ENCODE measurements around the gene GPANK1. TPM values are rescaled to one million over a fixed set of nuclear protein-coding genes. Genes with fewer than 3 reads are reported as not detected.

GPANK1 gene
- total and polyA plus RNA-seq, 4 donors = 10.9 to 22.8 (median 16.2) TPM

DNA sequence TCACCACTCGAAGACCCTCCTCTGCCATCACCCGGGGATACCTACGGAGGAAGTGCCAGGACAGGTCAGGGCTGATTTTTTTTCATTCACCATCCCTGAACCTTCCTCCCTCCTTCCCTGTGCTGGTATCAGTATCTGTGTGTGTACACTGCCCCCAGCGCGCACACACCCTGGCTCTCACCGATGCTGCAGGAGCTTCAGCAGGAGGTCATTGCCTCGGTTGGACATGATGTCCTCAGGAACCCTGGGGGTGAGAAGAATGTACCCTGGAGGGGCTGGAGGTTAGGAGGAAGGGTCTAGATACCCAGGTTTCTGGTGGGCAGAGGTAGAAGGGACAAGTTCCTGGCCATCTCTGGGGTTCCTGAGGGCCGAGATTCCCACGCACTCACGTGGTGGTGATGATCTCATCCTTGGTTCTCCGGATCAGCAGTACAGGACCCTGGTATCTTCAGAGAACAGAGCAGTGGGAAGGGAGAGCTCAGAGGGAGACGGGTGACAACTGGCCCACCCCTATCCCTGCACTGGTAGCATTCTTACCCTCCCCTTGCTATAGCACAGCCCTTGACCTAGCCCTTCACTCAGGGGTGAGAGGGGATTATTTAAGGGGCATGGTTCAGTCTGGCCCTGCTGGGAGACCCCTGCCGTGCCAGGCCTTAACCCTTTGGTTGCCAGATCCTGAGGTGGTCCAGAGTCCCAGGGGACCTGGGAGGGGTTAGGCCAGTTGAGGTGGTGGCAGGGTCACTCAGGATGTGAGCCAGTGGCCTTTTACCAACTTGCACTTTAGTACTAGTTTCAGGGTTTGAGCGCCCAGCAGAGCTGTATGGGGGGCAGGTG, 23.3 kb upstream of the GPANK1 start:
- ATAC-seq (ENCODE audit: low FRiP score) (no peak), DNase-seq (no peak)
- H3K27me3 ChIP-seq (ENCODE audit: control insufficient read depth in 1 of 2, insufficient read depth in 2 of 2, low read length in 1 of 2) = no peaks in the 10 kb centered on the region
- peaks cover 0 to 6% of the 10 kb centered on the region in 2 donors for H3K36me3 ChIP-seq (ENCODE audit: control insufficient read depth in 1 of 2, insufficient read depth in 2 of 2, low read length in 1 of 2)
- WGBS, 2 donors = 73 to 80% methylated on average over 14 of the region's 14 CpGs
- H3K9me3 ChIP-seq (ENCODE audit: control insufficient read depth, low read length) = no peaks in the 10 kb centered on the region
- no peak overlapping the region for H3K27ac ChIP-seq (ENCODE audit: low read depth in 1 of 2, low read length in 2 of 2)
- H3K4me3 ChIP-seq (ENCODE audit: low read length in 2 of 2) = no peak overlapping the region
- intact Hi-C loops (cut with DNase I) = loop anchor here (10.0 kb wide), 2 partner anchors 147 to 177 kb away; partner anchors contain the start of gene NEU1 (in 1 of the 2)
- no peaks in the 10 kb centered on the region for H3K4me1 ChIP-seq (ENCODE audit: control insufficient read depth in 1 of 2, insufficient read depth in 2 of 2, low read length in 2 of 2)

- 84 to 87% methylated on average over 8 of the region's 8 CpGs for WGBS, 2 donors
- Histone ChIP-seq H3K9me3 (ENCODE audit: control insufficient read depth, low read length) (no peaks in the 10 kb centered on the region), H3K27me3 (ENCODE audit: control insufficient read depth in 1 of 2, insufficient read depth in 2 of 2, low read length in 1 of 2) (no peaks in the 10 kb centered on the region), H3K4me1 (ENCODE audit: control insufficient read depth in 1 of 2, insufficient read depth in 2 of 2, low read length in 2 of 2) (no peaks in the 10 kb centered on the region), H3K27ac (ENCODE audit: low read depth in 1 of 2, low read length in 2 of 2) (no peak overlapping the region), H3K4me3 (ENCODE audit: low read length in 2 of 2) (no peak overlapping the region), H3K36me3 (ENCODE audit: control insufficient read depth in 1 of 2, insufficient read depth in 2 of 2, low read length in 1 of 2) (peaks cover 0 to 6% of the 10 kb centered on the region in 2 donors)
- intact Hi-C loops (cut with DNase I) = loop anchor here (10.0 kb wide), 2 partner anchors 147 to 177 kb away; partner anchors contain the start of gene NEU1 (in 1 of the 2)
- no peak for DNase-seq
- ATAC-seq (ENCODE audit: low FRiP score) = no peak
Observed at GRCh38 chr6:31687321-31687720, 22.5 kb upstream of the GPANK1 start.

DNA sequence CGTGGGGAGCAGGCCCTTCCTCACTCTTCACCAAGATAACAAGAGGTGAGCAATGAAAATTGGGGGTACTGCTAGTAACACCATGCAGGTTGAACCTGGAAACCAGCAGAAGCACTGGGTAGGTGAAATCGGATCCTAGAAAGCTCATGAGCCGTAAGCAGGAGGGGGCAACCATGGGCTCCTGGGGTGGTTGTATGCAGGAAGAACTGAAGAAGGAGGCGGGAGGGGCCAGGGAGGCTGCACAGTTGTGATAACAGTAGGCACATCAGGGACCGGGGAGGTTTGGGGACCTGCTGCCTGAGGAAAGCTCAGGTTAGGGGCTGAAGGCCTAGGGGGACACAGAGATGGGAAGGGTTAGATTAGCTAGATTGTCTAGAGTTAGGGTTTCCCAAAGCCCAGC, 21.7 kb upstream of the GPANK1 start:
- intact Hi-C loops (cut with DNase I) = loop anchor here (10.0 kb wide), 2 partner anchors 148 to 178 kb away; partner anchors contain the start of gene NEU1 (in 1 of the 2)
- DNase-seq = no peak

DNA sequence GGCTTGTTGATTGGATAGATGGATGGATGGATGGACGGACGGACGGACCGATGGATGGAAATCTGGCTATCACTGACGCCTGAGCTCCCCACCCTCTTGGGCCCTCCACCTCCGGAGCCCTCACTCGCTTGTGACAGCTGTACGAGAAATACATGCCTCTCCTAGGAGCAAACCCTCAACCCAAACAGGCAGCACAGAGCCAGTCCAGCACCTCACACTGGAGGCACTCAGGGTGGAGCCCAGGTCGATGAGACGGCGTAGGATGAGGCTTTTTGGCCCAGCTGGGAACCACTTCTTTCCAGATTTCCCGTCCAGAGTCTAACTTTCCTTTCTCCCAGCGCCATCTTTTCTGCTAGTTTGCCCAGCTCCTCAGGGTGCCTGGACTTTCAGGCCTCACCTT, 18.8 kb upstream of the GPANK1 start:
- intact Hi-C loops (cut with DNase I) = loop anchor here (5.0 to 10.0 kb wide), 5 partner anchors 89 to 269 kb away; partner anchors contain the start of genes EHMT2 (in 1 of the 2) and NEU1 (in 1 of the 2)
- 76 to 80% methylated on average over 13 of the region's 13 CpGs for WGBS, 2 donors
- no peak overlapping the region for H3K27ac ChIP-seq (ENCODE audit: low read depth in 1 of 2, low read length in 2 of 2)
- no peaks in the 10 kb centered on the region for H3K4me1 ChIP-seq (ENCODE audit: control insufficient read depth in 1 of 2, insufficient read depth in 2 of 2, low read length in 2 of 2)
- DNase-seq = no peak
- peaks cover 0 to 3% of the 10 kb centered on the region in 2 donors for H3K36me3 ChIP-seq (ENCODE audit: control insufficient read depth in 1 of 2, insufficient read depth in 2 of 2, low read length in 1 of 2)
- no peaks in the 10 kb centered on the region for H3K9me3 ChIP-seq (ENCODE audit: control insufficient read depth, low read length)
- no peak overlapping the region for H3K4me3 ChIP-seq (ENCODE audit: low read length in 2 of 2)
- no peak for ATAC-seq (ENCODE audit: low FRiP score)
- no peaks in the 10 kb centered on the region for H3K27me3 ChIP-seq (ENCODE audit: control insufficient read depth in 1 of 2, insufficient read depth in 2 of 2, low read length in 1 of 2)

More for the DNA sequence above, 21.7 kb upstream of the GPANK1 start:
- 79 to 80% methylated on average over 5 of the region's 5 CpGs for WGBS, 2 donors
- H3K27me3 ChIP-seq (ENCODE audit: control insufficient read depth in 1 of 2, insufficient read depth in 2 of 2, low read length in 1 of 2) = no peaks in the 10 kb centered on the region
- peaks cover 0 to 3% of the 10 kb centered on the region in 2 donors for H3K36me3 ChIP-seq (ENCODE audit: control insufficient read depth in 1 of 2, insufficient read depth in 2 of 2, low read length in 1 of 2)
- no peak overlapping the region for H3K4me3 ChIP-seq (ENCODE audit: low read length in 2 of 2)
- H3K4me1 ChIP-seq (ENCODE audit: control insufficient read depth in 1 of 2, insufficient read depth in 2 of 2, low read length in 2 of 2) = no peaks in the 10 kb centered on the region
- H3K27ac ChIP-seq (ENCODE audit: low read depth in 1 of 2, low read length in 2 of 2) = no peak overlapping the region
- H3K9me3 ChIP-seq (ENCODE audit: control insufficient read depth, low read length) = no peaks in the 10 kb centered on the region
- ATAC-seq (ENCODE audit: low FRiP score) = no peak

- no peaks in the 10 kb centered on the region for H3K27me3 ChIP-seq (ENCODE audit: control insufficient read depth in 1 of 2, insufficient read depth in 2 of 2, low read length in 1 of 2)
- peak; percentile 68 to 85 for DNase-seq
- intact Hi-C loops (cut with DNase I) = loop anchor here (2.0 to 10.0 kb wide), 7 partner anchors 48 to 271 kb away; partner anchors contain the start of genes DDAH2 (in 1 of the 2), EHMT2 (in 1 of the 2) and NEU1 (in 1 of the 2)
- peak overlapping the region in 1 of 2 donors; percentile 56 for H3K4me3 ChIP-seq (ENCODE audit: low read length in 2 of 2)
- H3K9me3 ChIP-seq (ENCODE audit: control insufficient read depth, low read length) = no peaks in the 10 kb centered on the region
- ATAC-seq (ENCODE audit: low FRiP score) = peak; percentile 79
- peaks cover 0 to under 1% of the 10 kb centered on the region in 2 donors for H3K36me3 ChIP-seq (ENCODE audit: control insufficient read depth in 1 of 2, insufficient read depth in 2 of 2, low read length in 1 of 2)
- no peak overlapping the region for H3K27ac ChIP-seq (ENCODE audit: low read depth in 1 of 2, low read length in 2 of 2)
- no peaks in the 10 kb centered on the region for H3K4me1 ChIP-seq (ENCODE audit: control insufficient read depth in 1 of 2, insufficient read depth in 2 of 2, low read length in 2 of 2)
- WGBS, 2 donors = 1% methylated on average over 40 of the region's 40 CpGs
Observed at GRCh38 chr6:31681135-31681671, 16.4 kb upstream of the GPANK1 start.

- Histone ChIP-seq H3K4me1 (ENCODE audit: control insufficient read depth in 1 of 2, insufficient read depth in 2 of 2, low read length in 2 of 2) (no peaks in the 10 kb centered on the region), H3K36me3 (ENCODE audit: control insufficient read depth in 1 of 2, insufficient read depth in 2 of 2, low read length in 1 of 2) (no peaks in the 10 kb centered on the region), H3K27ac (ENCODE audit: low read depth in 1 of 2, low read length in 2 of 2) (no peak within 1 kb of the TSS), H3K4me3 (ENCODE audit: low read length in 2 of 2) (peak within 1 kb of the TSS in 1 of 2 donors; percentile 56), H3K9me3 (ENCODE audit: control insufficient read depth, low read length) (no peaks in the 10 kb centered on the region), H3K27me3 (ENCODE audit: control insufficient read depth in 1 of 2, insufficient read depth in 2 of 2, low read length in 1 of 2) (no peaks in the 10 kb centered on the region)
- intact Hi-C loops (cut with DNase I) = loop anchor here (2.0 to 10.0 kb wide), 7 partner anchors 48 to 272 kb away; partner anchors contain the start of genes DDAH2 (in 1 of the 2), EHMT2 (in 1 of the 2) and NEU1 (in 1 of the 2)
- ATAC-seq (ENCODE audit: low FRiP score) = peak; percentile 94
- 11 to 12% methylated on average over 17 of the region's 17 CpGs for whole genome bisulfite sequencing, 2 donors
- peak; percentile 90 to 93 for DNase-seq
Observed at GRCh38 chr6:31680226-31681134, 15.7 kb upstream of the GPANK1 start, which contains the start of gene LY6G5C. Gene LY6G5C, minus strand, starts transcription at chr6:31681067. Its CDS starts 694 bp downstream, at chr6:31680373.

GRCh38 chr6:31677955-31678354, 13.2 kb upstream of the GPANK1 start:
- WGBS, 2 donors = 73 to 76% methylated on average over 8 of the region's 8 CpGs
- no peaks in the 10 kb centered on the region for H3K4me1 ChIP-seq (ENCODE audit: control insufficient read depth in 1 of 2, insufficient read depth in 2 of 2, low read length in 2 of 2)
- H3K27me3 ChIP-seq (ENCODE audit: control insufficient read depth in 1 of 2, insufficient read depth in 2 of 2, low read length in 1 of 2) = no peaks in the 10 kb centered on the region
- H3K4me3 ChIP-seq (ENCODE audit: low read length in 2 of 2) = no peak overlapping the region
- ATAC-seq (ENCODE audit: low FRiP score) (no peak), DNase-seq (no peak)
- no peak overlapping the region for H3K27ac ChIP-seq (ENCODE audit: low read depth in 1 of 2, low read length in 2 of 2)
- no peaks in the 10 kb centered on the region for H3K36me3 ChIP-seq (ENCODE audit: control insufficient read depth in 1 of 2, insufficient read depth in 2 of 2, low read length in 1 of 2)
- intact Hi-C loops (cut with DNase I) = no loop called here
- H3K9me3 ChIP-seq (ENCODE audit: control insufficient read depth, low read length) = no peaks in the 10 kb centered on the region

GRCh38 chr6:31676904-31677303, 12.1 kb upstream of the GPANK1 start:
- DNase-seq (no peak), ATAC-seq (ENCODE audit: low FRiP score) (no peak)
- Histone ChIP-seq H3K4me1 (ENCODE audit: control insufficient read depth in 1 of 2, insufficient read depth in 2 of 2, low read length in 2 of 2) (no peaks in the 10 kb centered on the region), H3K4me3 (ENCODE audit: low read length in 2 of 2) (no peak overlapping the region), H3K27me3 (ENCODE audit: control insufficient read depth in 1 of 2, insufficient read depth in 2 of 2, low read length in 1 of 2) (no peaks in the 10 kb centered on the region), H3K27ac (ENCODE audit: low read depth in 1 of 2, low read length in 2 of 2) (no peak overlapping the region), H3K9me3 (ENCODE audit: control insufficient read depth, low read length) (no peaks in the 10 kb centered on the region), H3K36me3 (ENCODE audit: control insufficient read depth in 1 of 2, insufficient read depth in 2 of 2, low read length in 1 of 2) (peaks cover 0 to 1% of the 10 kb centered on the region in 2 donors)
- WGBS, 2 donors = 52 to 60% methylated on average over 6 of the region's 6 CpGs
- intact Hi-C loops (cut with DNase I) = no loop called here
